Measurements from ENCODE around the gene LYRM4. TPM values are rescaled to one million over a fixed set of nuclear protein-coding genes. Genes with fewer than 3 reads are reported as not detected.

Gene LYRM4
- total and polyA plus RNA-seq, 2 donors (not counting 1 experiment from before 2014, with no cell fraction given): 22.1 to 29.5 TPM

DNA sequence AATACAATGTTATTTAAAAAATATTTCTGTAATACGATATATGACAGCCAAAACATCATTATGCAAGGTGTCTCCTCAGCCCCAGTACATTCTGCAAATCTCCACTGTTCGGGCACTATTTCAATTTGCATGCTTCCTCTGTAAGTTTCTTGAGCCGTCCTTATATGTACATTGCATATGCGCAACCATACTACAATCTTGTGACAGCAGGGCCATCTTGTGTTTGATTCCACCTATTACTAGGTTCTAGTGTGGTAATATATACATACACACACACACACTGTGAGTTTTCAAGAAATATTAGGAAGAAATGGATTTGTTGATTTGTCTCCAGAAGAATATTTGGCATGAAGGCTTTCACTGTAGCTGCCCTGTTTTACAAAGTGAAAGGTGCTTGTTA is 9.8 kb downstream of the LYRM4 start:
- no peak overlapping the region for H3K4me3 Mint-ChIP-seq
- WGBS (ENCODE audit: insufficient coverage): 100% methylated on average over 1 of the region's 4 CpGs
- H3K9me3 ChIP-seq (ENCODE audit: control extremely low read depth in 1 of 3, control insufficient read depth in 2 of 3, insufficient read depth in 1 of 3, low read length in 2 of 3): no peaks in the 10 kb centered on the region
- no peak overlapping the region for H2AFZ ChIP-seq (ENCODE audit: insufficient read depth, low read depth, low read length, poor library complexity, severe bottlenecking)
- no peak overlapping the region for H3K27ac Mint-ChIP-seq
- DNase-seq (no peak), ATAC-seq (ENCODE audit: low read depth) (no peak)
- no peaks in the 10 kb centered on the region for H3K4me1 ChIP-seq (ENCODE audit: control insufficient read depth in 2 of 2, insufficient read depth in 2 of 2, low read length in 2 of 2)
- no peak overlapping the region for H3K9ac ChIP-seq (ENCODE audit: low read length)
- no peaks in the 10 kb centered on the region for H3K4me1 Mint-ChIP-seq
- H3K79me2 ChIP-seq (ENCODE audit: control insufficient read depth, insufficient read depth, low read length): peaks cover 13% of the 10 kb centered on the region
- POLR2A ChIA-PET: no interaction called here
- H3K36me3 ChIP-seq (replicated peaks in 1 of 2; ENCODE audit: control extremely low read depth in 1 of 2, control insufficient read depth in 1 of 2, extremely low read depth in 1 of 2, insufficient read depth in 2 of 2, low read length in 1 of 2): no peaks in the 10 kb centered on the region
- no peaks in the 10 kb centered on the region for H3K27me3 Mint-ChIP-seq
- no peaks in the 10 kb centered on the region for H3K27me3 ChIP-seq (replicated peaks in 1 of 4; ENCODE audit: control extremely low read depth in 1 of 4, control insufficient read depth in 3 of 4, insufficient read depth in 4 of 4, low read length in 3 of 4)
- H3K27ac ChIP-seq (ENCODE audit: low read length in 2 of 2): no peak overlapping the region
- intact Hi-C loops (cut with micrococcal nuclease): no loop called here
- no peak for TF ChIP-seq EZH2 (IDR thresholded peaks at IDR 0.05; ENCODE audit: borderline replicate concordance, insufficient read depth, low read depth, low read length, poor library complexity, severe bottlenecking)
- TF ChIP-seq, protein P1, sequence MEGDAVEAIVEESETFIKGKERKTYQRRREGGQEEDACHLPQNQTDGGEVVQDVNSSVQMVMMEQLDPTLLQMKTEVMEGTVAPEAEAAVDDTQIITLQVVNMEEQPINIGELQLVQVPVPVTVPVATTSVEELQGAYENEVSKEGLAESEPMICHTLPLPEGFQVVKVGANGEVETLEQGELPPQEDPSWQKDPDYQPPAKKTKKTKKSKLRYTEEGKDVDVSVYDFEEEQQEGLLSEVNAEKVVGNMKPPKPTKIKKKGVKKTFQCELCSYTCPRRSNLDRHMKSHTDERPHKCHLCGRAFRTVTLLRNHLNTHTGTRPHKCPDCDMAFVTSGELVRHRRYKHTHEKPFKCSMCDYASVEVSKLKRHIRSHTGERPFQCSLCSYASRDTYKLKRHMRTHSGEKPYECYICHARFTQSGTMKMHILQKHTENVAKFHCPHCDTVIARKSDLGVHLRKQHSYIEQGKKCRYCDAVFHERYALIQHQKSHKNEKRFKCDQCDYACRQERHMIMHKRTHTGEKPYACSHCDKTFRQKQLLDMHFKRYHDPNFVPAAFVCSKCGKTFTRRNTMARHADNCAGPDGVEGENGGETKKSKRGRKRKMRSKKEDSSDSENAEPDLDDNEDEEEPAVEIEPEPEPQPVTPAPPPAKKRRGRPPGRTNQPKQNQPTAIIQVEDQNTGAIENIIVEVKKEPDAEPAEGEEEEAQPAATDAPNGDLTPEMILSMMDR (IDR thresholded peaks at IDR 0.05): no peak
- no peak overlapping the region for H3K4me2 ChIP-seq (replicated peaks; ENCODE audit: low read depth, low read length, poor library complexity, severe bottlenecking)
- H3K4me3 ChIP-seq (ENCODE audit: control extremely low read depth in 1 of 5, extremely low read depth in 1 of 5, insufficient read depth in 1 of 5, low read depth in 2 of 5, low read length in 4 of 5): no peak overlapping the region
- no peaks in the 10 kb centered on the region for H3K9me3 Mint-ChIP-seq (ENCODE audit: insufficient read depth)
- CTCF ChIA-PET: no interaction called here
- no peaks in the 10 kb centered on the region for H4K20me1 ChIP-seq (ENCODE audit: control insufficient read depth, insufficient read depth, low read length, poor library complexity, severe bottlenecking)

DNA sequence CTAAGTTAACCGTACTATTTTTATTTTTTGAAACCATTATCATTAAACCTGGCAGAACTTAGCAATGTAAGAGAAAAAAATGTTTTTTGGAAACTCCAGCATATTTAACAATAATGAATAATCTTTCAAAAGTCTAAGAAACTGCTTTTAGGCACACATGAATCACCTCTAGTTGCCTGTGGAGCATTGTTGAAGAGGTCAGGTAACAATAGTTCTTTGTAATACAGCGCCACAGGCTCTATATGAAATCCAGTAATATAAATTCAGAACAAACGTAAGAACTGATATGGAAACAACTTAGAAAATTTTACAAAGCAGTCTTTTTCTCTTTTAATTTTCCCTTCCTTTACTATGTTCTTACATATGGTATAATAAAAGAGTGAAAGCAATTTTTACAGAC is 10.3 kb downstream of the LYRM4 start:
- Histone ChIP-seq H3K4me3 (ENCODE audit: control extremely low read depth in 1 of 5, extremely low read depth in 1 of 5, insufficient read depth in 1 of 5, low read depth in 2 of 5, low read length in 4 of 5) (no peak overlapping the region), H3K36me3 (replicated peaks in 1 of 2; ENCODE audit: control extremely low read depth in 1 of 2, control insufficient read depth in 1 of 2, extremely low read depth in 1 of 2, insufficient read depth in 2 of 2, low read length in 1 of 2) (no peaks in the 10 kb centered on the region), H3K9me3 (ENCODE audit: control extremely low read depth in 1 of 3, control insufficient read depth in 2 of 3, insufficient read depth in 1 of 3, low read length in 2 of 3) (no peaks in the 10 kb centered on the region), H4K20me1 (ENCODE audit: control insufficient read depth, insufficient read depth, low read length, poor library complexity, severe bottlenecking) (no peaks in the 10 kb centered on the region), H3K9ac (ENCODE audit: low read length) (no peak overlapping the region), H3K79me2 (ENCODE audit: control insufficient read depth, insufficient read depth, low read length) (peaks cover 15% of the 10 kb centered on the region), H3K27ac (ENCODE audit: low read length in 2 of 2) (no peak overlapping the region), H2AFZ (ENCODE audit: insufficient read depth, low read depth, low read length, poor library complexity, severe bottlenecking) (no peak overlapping the region), H3K27me3 (replicated peaks in 1 of 4; ENCODE audit: control extremely low read depth in 1 of 4, control insufficient read depth in 3 of 4, insufficient read depth in 4 of 4, low read length in 3 of 4) (no peaks in the 10 kb centered on the region), H3K4me2 (replicated peaks; ENCODE audit: low read depth, low read length, poor library complexity, severe bottlenecking) (no peak overlapping the region), H3K4me1 (ENCODE audit: control insufficient read depth in 2 of 2, insufficient read depth in 2 of 2, low read length in 2 of 2) (no peaks in the 10 kb centered on the region)
- Mint-ChIP-seq H3K4me1 (no peaks in the 10 kb centered on the region), H3K27ac (no peak overlapping the region), H3K27me3 (no peaks in the 10 kb centered on the region), H3K9me3 (ENCODE audit: insufficient read depth) (no peaks in the 10 kb centered on the region), H3K4me3 (no peak overlapping the region)
- ChIA-PET POLR2A (no interaction called here), CTCF (no interaction called here)
- no peak for ATAC-seq (ENCODE audit: low read depth)
- no CpG with 5 or more reads among the region's 3 CpGs for WGBS (ENCODE audit: insufficient coverage)
- no peak for DNase-seq
- TF ChIP-seq, protein P1 (IDR thresholded peaks at IDR 0.05): no peak
- TF ChIP-seq EZH2 (IDR thresholded peaks at IDR 0.05; ENCODE audit: borderline replicate concordance, insufficient read depth, low read depth, low read length, poor library complexity, severe bottlenecking): no peak
- intact Hi-C loops (cut with micrococcal nuclease): no loop called here
